ENCODE results near the gene DPP10. TPM values are rescaled to one million over a fixed set of nuclear protein-coding genes. Genes with fewer than 3 reads are reported as not detected.

DPP10 gene
- total RNA-seq, 1 donor from 2014 or later: 2.4 TPM

GRCh38 chr2:115609978-115610377 lies 1167.5 kb downstream of the DPP10 start:
- no peaks in the 10 kb centered on the region for H3K27me3 ChIP-seq (ENCODE audit: control insufficient read depth, insufficient read depth, low read length)
- peak; percentile 12 for DNase-seq (ENCODE audit: low read depth)

DNA sequence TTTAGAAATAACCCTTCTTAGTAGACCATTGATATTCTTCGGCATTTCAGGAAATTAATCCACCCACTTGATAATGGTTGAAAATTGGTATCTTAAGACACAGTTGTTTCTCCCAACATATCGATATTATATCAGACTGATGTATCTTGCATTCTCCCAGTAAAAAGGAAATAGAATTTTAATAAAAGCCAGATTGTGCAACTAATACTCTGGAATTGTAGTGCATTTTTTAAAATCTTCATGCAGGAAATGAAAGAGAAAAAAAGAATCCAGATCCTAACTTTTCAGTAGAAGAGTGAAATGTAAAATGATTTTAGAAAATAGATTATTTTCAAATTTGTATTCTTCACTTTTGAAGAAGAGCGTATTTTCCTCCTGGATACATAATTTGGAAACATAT lies 1168.4 kb downstream of the DPP10 start:
- Histone ChIP-seq H3K27me3 (ENCODE audit: control insufficient read depth, insufficient read depth, low read length) (no peaks in the 10 kb centered on the region), H3K36me3 (ENCODE audit: control insufficient read depth, insufficient read depth, low read length) (no peaks in the 10 kb centered on the region), H3K4me3 (ENCODE audit: low read depth, low read length) (no peak overlapping the region)
- DNase-seq (ENCODE audit: low read depth): no peak
- TF ChIP-seq, protein P1, sequence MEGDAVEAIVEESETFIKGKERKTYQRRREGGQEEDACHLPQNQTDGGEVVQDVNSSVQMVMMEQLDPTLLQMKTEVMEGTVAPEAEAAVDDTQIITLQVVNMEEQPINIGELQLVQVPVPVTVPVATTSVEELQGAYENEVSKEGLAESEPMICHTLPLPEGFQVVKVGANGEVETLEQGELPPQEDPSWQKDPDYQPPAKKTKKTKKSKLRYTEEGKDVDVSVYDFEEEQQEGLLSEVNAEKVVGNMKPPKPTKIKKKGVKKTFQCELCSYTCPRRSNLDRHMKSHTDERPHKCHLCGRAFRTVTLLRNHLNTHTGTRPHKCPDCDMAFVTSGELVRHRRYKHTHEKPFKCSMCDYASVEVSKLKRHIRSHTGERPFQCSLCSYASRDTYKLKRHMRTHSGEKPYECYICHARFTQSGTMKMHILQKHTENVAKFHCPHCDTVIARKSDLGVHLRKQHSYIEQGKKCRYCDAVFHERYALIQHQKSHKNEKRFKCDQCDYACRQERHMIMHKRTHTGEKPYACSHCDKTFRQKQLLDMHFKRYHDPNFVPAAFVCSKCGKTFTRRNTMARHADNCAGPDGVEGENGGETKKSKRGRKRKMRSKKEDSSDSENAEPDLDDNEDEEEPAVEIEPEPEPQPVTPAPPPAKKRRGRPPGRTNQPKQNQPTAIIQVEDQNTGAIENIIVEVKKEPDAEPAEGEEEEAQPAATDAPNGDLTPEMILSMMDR (IDR thresholded peaks at IDR 0.05; ENCODE audit: insufficient read depth, low read length, poor library complexity, severe bottlenecking): no peak

More at GRCh38 chr2:115609978-115610377, 1167.5 kb downstream of the DPP10 start:
- Histone ChIP-seq H3K4me3 (ENCODE audit: low read depth, low read length) (no peak overlapping the region), H3K36me3 (ENCODE audit: control insufficient read depth, insufficient read depth, low read length) (no peaks in the 10 kb centered on the region)
- TF ChIP-seq, protein P1 (IDR thresholded peaks at IDR 0.05; ENCODE audit: insufficient read depth, low read length, poor library complexity, severe bottlenecking): no peak

- Histone ChIP-seq H3K27me3 (ENCODE audit: control insufficient read depth, insufficient read depth, low read length) (no peaks in the 10 kb centered on the region), H3K4me3 (ENCODE audit: low read depth, low read length) (no peak overlapping the region), H3K36me3 (ENCODE audit: control insufficient read depth, insufficient read depth, low read length) (no peaks in the 10 kb centered on the region)
- no peak for DNase-seq (ENCODE audit: low read depth)
- TF ChIP-seq, protein P1 (IDR thresholded peaks at IDR 0.05; ENCODE audit: insufficient read depth, low read length, poor library complexity, severe bottlenecking): no peak
These were observed 1181.9 kb downstream of the DPP10 start for GRCh38 chr2:115624332-115624731.

DNA sequence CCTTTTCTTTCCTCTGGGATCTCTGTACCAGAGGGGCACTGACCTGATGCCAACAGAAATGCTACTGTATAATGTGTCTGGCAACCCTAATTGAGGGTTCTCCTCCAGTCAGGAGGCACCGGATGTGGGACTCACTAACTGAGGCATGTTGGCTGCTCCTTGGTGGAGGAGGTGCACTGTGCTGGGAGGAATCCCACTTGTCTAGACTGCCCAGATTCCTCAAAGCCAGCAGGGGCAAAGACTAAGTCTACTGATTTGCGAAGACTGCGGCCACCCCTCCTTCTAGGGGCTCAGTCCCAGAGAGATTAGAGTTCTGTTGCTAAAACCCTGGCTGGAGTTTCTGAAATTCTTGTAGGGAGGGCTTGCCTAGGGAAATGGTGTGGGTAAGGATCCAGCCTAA lies 1192.1 kb downstream of the DPP10 start:
- Histone ChIP-seq H3K4me3 (ENCODE audit: low read depth, low read length) (no peak overlapping the region), H3K27me3 (ENCODE audit: control insufficient read depth, insufficient read depth, low read length) (no peaks in the 10 kb centered on the region), H3K36me3 (ENCODE audit: control insufficient read depth, insufficient read depth, low read length) (no peaks in the 10 kb centered on the region)
- TF ChIP-seq, protein P1 (IDR thresholded peaks at IDR 0.05; ENCODE audit: insufficient read depth, low read length, poor library complexity, severe bottlenecking): no peak
- DNase-seq (ENCODE audit: low read depth): no peak

GRCh38 chr2:115635430-115635829 lies 1193.0 kb downstream of the DPP10 start:
- no peak for DNase-seq (ENCODE audit: low read depth)
- H3K4me3 ChIP-seq (ENCODE audit: low read depth, low read length): no peak overlapping the region
- H3K36me3 ChIP-seq (ENCODE audit: control insufficient read depth, insufficient read depth, low read length): no peaks in the 10 kb centered on the region
- TF ChIP-seq, protein P1 (IDR thresholded peaks at IDR 0.05; ENCODE audit: insufficient read depth, low read length, poor library complexity, severe bottlenecking): no peak
- no peaks in the 10 kb centered on the region for H3K27me3 ChIP-seq (ENCODE audit: control insufficient read depth, insufficient read depth, low read length)

DNA sequence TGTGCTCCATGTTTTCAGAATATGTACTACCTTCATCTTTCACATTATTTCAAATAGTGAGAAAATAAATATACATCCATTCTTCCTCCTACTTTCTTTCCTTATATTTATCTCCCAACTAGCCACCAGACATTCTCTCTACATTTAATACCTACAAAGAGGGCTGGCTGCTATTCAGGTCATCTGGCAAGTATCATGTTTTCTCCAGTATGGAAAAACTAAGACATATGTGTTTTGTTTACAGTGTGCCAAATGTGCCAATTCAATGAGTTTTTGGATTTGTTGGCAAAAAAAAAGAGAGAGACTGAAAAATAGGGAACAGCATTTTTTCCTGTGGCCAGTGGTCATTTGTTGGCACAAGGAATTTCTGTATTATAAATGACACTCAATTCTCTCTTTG lies 1207.3 kb downstream of the DPP10 start:
- Histone ChIP-seq H3K4me3 (ENCODE audit: low read depth, low read length) (no peak overlapping the region), H3K27me3 (ENCODE audit: control insufficient read depth, insufficient read depth, low read length) (no peaks in the 10 kb centered on the region), H3K36me3 (ENCODE audit: control insufficient read depth, insufficient read depth, low read length) (no peaks in the 10 kb centered on the region)
- no peak for DNase-seq (ENCODE audit: low read depth)
- TF ChIP-seq, protein P1 (IDR thresholded peaks at IDR 0.05; ENCODE audit: insufficient read depth, low read length, poor library complexity, severe bottlenecking): no peak
